Breast epithelium (tissue), 4 donors: ENCODE data around the gene API5. TPM values are rescaled to one million over a fixed set of nuclear protein-coding genes. Genes with fewer than 3 reads are reported as not detected.

Source experiments
- DNase-seq, 2 donors: peaks; one replicate each; pipeline ENCODE4 v3.0.0-alpha.2; 2019; ENCODE audit warnings: low spot score in 2 of 2
- H3K27ac ChIP-seq, 2 donors: fragments of 200-600 bp; sonication (generic) in 1 of 2; one replicate each; pipeline ENCODE4 v1.5.1; 2016 to 2019; ENCODE audit warnings: mild to moderate bottlenecking in 1 of 2
- H3K27me3 ChIP-seq, 2 donors: fragments of 200-600 bp; sonication (generic) in 1 of 2; one replicate each; pipeline versions ENCODE4 v1.5.1 to v1.6.0; 2017 to 2019; ENCODE audit warnings: control low read depth in 1 of 2, mild to moderate bottlenecking in 1 of 2
- H3K36me3 ChIP-seq: fragments of 200-600 bp; one replicate; pipeline ENCODE4 v1.5.1; 2019
- H3K4me1 ChIP-seq, 2 donors: fragments of 200-600 bp; sonication (generic); one replicate each; pipeline ENCODE4 v1.5.1; 2016 to 2019; ENCODE audit warnings: control low read depth in 1 of 2
- H3K4me3 ChIP-seq, 3 donors: fragments of 200-600 bp; sonication (generic); 1 replicate in 2 of 3; 2 replicates in 1 of 3; pipeline ENCODE4 v1.5.1; 2016 to 2019; ENCODE audit warnings: mild to moderate bottlenecking in 3 of 3, moderate library complexity in 2 of 3
- H3K9me3 ChIP-seq, 2 donors: fragments of 200-600 bp; sonication (generic) in 1 of 2; one replicate each; pipeline ENCODE4 v1.5.1; 2016 to 2019; ENCODE audit warnings: control low read depth in 1 of 2
- POLR2A ChIP-seq: fragments of 450-650 bp; IDR thresholded peaks from one replicate; pipeline ENCODE4 v1.6.1; 2016; ENCODE audit warnings: antibody characterized with exemption, mild to moderate bottlenecking, moderate library complexity
- POLR2AphosphoS5 ChIP-seq, 3 donors: sonication (generic); formaldehyde crosslinking; IDR thresholded peaks; one replicate each; pipeline ENCODE4 v1.6.1; 2017; ENCODE audit warnings: antibody characterized with exemption in 3 of 3
- intact Hi-C: fragments of 100-400 bp; cut with DNase I; formaldehyde crosslinking; loops from one replicate; pipeline ENCODE4 v1.15.1; 2023; ENCODE audit warnings: low total_unique reads
- total RNA-seq, 3 donors: library from RNA; depleted of rRNA; stranded (reverse); fragments of >200 nt; gene quantifications; one replicate each; pipeline ENCODE4 v1.1.0, GENCODE V29; 2016
- TF ChIP-seq, protein P1 (sequence below), 3 donors: fragments of 450-650 bp; IDR thresholded peaks; one replicate each; pipeline ENCODE4 v1.5.1; 2016 to 2017; ENCODE audit warnings: antibody characterized with exemption in 3 of 3, mild to moderate bottlenecking in 3 of 3, moderate library complexity in 3 of 3

API5 gene
- total RNA-seq, 3 donors from 2014 or later: 65.0 to 112 (median 90.1) TPM

DNA sequence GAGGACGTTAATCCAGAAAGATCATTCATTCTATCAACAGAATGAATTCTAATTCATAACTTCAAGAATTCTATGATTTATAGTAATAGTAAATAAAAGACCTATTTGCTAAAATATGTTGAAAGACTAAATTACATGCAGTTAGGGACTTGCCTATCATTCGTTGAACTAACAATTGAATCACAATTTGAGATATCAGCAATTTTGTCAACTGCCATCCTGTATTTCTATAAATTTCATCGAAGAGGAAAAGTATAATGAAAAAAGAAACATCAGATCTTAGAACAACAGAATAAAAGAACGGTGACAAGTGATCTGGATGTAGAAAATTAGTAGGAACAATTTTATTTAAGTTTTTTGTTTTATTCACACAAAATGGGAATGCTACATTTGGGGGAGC, 42.5 kb downstream of the API5 start:
- Histone ChIP-seq H3K27ac (no peak overlapping the region), H3K36me3 (no peaks in the 10 kb centered on the region), H3K4me1 (no peaks in the 10 kb centered on the region), H3K27me3 (no peaks in the 10 kb centered on the region), H3K9me3 (no peaks in the 10 kb centered on the region), H3K4me3 (no peak overlapping the region)
- TF ChIP-seq, protein P1, sequence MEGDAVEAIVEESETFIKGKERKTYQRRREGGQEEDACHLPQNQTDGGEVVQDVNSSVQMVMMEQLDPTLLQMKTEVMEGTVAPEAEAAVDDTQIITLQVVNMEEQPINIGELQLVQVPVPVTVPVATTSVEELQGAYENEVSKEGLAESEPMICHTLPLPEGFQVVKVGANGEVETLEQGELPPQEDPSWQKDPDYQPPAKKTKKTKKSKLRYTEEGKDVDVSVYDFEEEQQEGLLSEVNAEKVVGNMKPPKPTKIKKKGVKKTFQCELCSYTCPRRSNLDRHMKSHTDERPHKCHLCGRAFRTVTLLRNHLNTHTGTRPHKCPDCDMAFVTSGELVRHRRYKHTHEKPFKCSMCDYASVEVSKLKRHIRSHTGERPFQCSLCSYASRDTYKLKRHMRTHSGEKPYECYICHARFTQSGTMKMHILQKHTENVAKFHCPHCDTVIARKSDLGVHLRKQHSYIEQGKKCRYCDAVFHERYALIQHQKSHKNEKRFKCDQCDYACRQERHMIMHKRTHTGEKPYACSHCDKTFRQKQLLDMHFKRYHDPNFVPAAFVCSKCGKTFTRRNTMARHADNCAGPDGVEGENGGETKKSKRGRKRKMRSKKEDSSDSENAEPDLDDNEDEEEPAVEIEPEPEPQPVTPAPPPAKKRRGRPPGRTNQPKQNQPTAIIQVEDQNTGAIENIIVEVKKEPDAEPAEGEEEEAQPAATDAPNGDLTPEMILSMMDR (IDR thresholded peaks at IDR 0.05): no peak
- TF ChIP-seq POLR2AphosphoS5 (IDR thresholded peaks at IDR 0.05) (no peak), POLR2A (no peak)
- DNase-seq: no peak
- intact Hi-C loops: no loop called here

DNA sequence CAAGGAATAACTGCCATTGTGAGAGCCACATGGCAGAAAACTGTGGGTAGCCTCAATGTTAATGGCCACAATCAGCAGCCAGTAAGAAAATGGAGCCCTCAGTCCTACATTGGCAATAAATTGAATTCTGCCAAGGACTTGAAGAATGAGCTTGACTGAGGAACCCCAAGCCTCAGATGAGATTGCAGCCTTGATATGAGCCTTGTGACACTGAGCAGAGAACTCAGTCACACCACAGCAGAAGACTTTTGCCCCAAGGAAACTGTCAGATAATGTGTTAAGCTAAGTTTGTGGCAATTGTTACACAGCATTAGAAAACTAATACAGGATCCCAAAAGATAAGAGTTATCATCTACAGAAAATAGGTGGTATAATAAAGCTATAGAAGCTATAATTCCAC, 44.5 kb downstream of the API5 start:
- TF ChIP-seq, protein P1 (IDR thresholded peaks at IDR 0.05): no peak
- no peak for TF ChIP-seq POLR2AphosphoS5 (IDR thresholded peaks at IDR 0.05)
- TF ChIP-seq POLR2A: no peak
- no peaks in the 10 kb centered on the region for H3K4me1 ChIP-seq
- H3K27me3 ChIP-seq: no peaks in the 10 kb centered on the region
- no peak overlapping the region for H3K4me3 ChIP-seq
- H3K36me3 ChIP-seq: no peaks in the 10 kb centered on the region
- intact Hi-C loops: no loop called here
- no peaks in the 10 kb centered on the region for H3K9me3 ChIP-seq
- H3K27ac ChIP-seq: no peak overlapping the region
- DNase-seq: no peak

DNA sequence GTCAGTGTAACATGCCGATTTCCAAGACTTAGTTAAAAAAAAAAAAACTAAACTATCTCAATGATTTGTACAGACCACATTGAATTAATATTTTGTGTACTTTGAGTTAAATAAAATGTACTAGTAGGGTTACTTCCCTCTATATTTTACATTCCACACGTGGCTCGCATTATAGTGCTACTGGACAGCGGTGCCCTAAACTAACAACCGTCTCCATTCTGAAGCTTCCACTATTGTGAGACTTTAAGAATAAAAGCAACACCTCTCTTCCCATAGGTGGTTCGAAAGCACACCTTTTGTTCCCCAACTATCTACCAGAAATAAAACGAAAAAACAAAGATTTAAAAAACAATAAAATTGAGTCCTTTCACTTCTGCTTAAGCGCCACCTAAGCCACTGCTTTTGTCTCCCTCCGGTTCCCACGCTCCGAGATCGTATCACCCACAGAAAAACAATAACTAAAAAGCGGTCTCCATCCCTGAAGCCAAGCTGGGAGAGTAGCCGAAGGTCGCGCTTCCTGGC, 46.5 kb downstream of the API5 start:
- intact Hi-C loops: no loop called here
- Histone ChIP-seq H3K4me1 (no peaks in the 10 kb centered on the region), H3K27ac (peak overlapping the region; percentile 91 to 92), H3K4me3 (peak overlapping the region; percentile 79 to 100 (median 93)), H3K36me3 (no peaks in the 10 kb centered on the region), H3K27me3 (no peaks in the 10 kb centered on the region), H3K9me3 (no peaks in the 10 kb centered on the region)
- DNase-seq: no peak
- TF ChIP-seq POLR2AphosphoS5 (IDR thresholded peaks at IDR 0.05): no peak
- no peak for TF ChIP-seq POLR2A
- TF ChIP-seq, protein P1 (IDR thresholded peaks at IDR 0.05): no peak

DNA sequence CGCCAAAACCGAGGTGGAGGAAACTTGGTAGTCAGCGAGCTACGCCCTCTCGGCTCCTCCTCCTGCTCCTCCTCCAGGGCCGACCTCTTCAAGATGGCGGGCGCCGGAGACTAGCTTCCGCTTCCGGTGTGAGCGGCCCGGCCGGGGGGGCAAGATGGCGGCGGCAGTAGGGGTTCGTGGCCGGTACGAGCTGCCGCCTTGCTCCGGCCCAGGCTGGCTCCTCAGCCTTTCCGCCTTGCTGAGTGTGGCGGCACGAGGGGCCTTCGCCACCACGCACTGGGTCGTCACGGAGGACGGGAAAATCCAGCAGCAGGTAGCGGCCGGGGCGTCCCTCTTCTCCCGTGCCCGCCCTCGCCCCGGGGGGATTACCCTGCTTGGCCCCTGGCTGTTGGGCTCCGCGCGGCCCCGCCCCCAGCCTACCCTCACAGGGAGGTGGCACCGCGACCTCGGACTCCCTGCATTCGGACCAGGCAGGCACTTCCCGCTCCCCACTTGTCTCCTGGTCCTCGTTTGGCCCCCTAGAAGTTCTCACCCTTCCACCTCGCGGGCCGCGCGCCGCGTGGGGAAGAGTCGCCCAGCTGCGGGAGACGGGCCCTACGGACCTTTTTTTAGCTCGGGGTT, 47.1 kb downstream of the API5 start, which contains the start of gene TTC17:
TTC17 (plus strand) TSS at position 120 of the 621 bp plus-strand sequence; CDS start at position 155, 35 bp downstream.
- H3K27me3 ChIP-seq: no peaks in the 10 kb centered on the region
- intact Hi-C loops: no loop called here
- no peaks in the 10 kb centered on the region for H3K4me1 ChIP-seq
- peak within 1 kb of the TSS; percentile 91 to 92 for H3K27ac ChIP-seq
- peak within 1 kb of the TSS; percentile 79 to 100 (median 93) for H3K4me3 ChIP-seq
- H3K36me3 ChIP-seq: no peaks in the 10 kb centered on the region
- peak; percentile 89 to 93 for DNase-seq
- peak; percentile 71 for TF ChIP-seq POLR2A
- TF ChIP-seq, protein P1 (IDR thresholded peaks at IDR 0.05): no peak
- peak; percentile 71 to 86 (median 86) for TF ChIP-seq POLR2AphosphoS5 (IDR thresholded peaks at IDR 0.05)
- H3K9me3 ChIP-seq: no peaks in the 10 kb centered on the region

DNA sequence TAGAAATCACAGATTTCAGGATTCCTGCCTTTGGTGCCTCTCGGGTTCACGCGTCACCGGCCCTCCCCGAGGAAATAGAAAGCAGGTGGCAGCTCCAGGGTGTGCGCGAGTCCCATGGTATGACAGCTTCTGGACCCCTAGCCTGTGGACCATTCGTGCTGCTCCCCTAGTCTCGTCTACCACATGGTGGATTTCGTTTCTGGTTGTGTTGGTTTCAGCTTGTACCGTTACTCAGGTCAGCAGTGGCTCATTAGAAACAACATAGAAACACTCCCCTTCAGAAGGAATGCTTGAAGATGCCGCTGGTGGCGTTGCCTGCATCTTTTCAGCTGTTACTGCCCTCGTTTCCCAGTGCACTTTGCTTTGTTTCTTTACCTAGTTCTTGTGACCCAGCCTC, 47.6 kb downstream of the API5 start:
- DNase-seq: no peak
- TF ChIP-seq, protein P1 (IDR thresholded peaks at IDR 0.05): no peak
- TF ChIP-seq POLR2AphosphoS5 (IDR thresholded peaks at IDR 0.05) (no peak), POLR2A (no peak)
- intact Hi-C loops: no loop called here
- H3K9me3 ChIP-seq: no peaks in the 10 kb centered on the region
- no peaks in the 10 kb centered on the region for H3K4me1 ChIP-seq
- no peaks in the 10 kb centered on the region for H3K27me3 ChIP-seq
- peak overlapping the region; percentile 79 to 100 (median 93) for H3K4me3 ChIP-seq
- H3K27ac ChIP-seq: peak overlapping the region; percentile 91 to 92
- no peaks in the 10 kb centered on the region for H3K36me3 ChIP-seq
